Panc1 (cell line): ENCODE data around the gene PIK3AP1. TPM values are rescaled to one million over a fixed set of nuclear protein-coding genes. Genes with fewer than 3 reads are reported as not detected.

Source experiments
- ATAC-seq: fragments of 200-7000 bp; cut with Tn5 transposase; 2 replicates; pipeline ENCODE4 v1.9.1; 2020; ENCODE audit warnings: mild to moderate bottlenecking, moderate library complexity
- BruUV-seq: library from RNA; stranded (reverse); fragments of 400-500 nt; replicated peaks from 2 replicates; lab custom pipeline; 2021; lab: Mats Ljungman, UMichigan
- CTCF ChIA-PET: fragments of 300-600 bp; sonication (Branson Sonifier 250); formaldehyde crosslinking; loops from one replicate; lab custom pipeline; 2022; ENCODE audit warnings: antibody characterized with exemption; lab: Charles Lee
- POLR2A ChIA-PET: fragments of 300-600 bp; sonication (Branson Sonifier 250); formaldehyde crosslinking; loops from one replicate; lab custom pipeline; 2022; ENCODE audit warnings: antibody characterized with exemption; lab: Charles Lee
- DNase-seq: peaks from one replicate; pipeline ENCODE4 v3.0.0-alpha.2; 2010; ENCODE audit warnings: low read depth, low spot score
- H3K27ac ChIP-seq: 2 replicates; pipeline ENCODE4 v1.5.1; 2011; ENCODE audit warnings: mild to moderate bottlenecking, low read length, inconsistent platforms
- H3K27me3 ChIP-seq: fragments of 200-500 bp; sonication (Bioruptor generic); 2 replicates; pipeline ENCODE4 v1.6.0; 2014; ENCODE audit warnings: low read length, inconsistent platforms; ENCODE audit not compliant: control insufficient read depth, insufficient read depth
- H3K36me3 ChIP-seq: fragments of 200-500 bp; sonication (Bioruptor generic); 2 replicates; pipeline ENCODE4 v1.5.1; 2014; ENCODE audit warnings: inconsistent platforms, mild to moderate bottlenecking, low read length, moderate library complexity; ENCODE audit not compliant: control insufficient read depth, insufficient read depth
- H3K4me1 ChIP-seq: 2 replicates; pipeline ENCODE4 v1.5.1; 2011; ENCODE audit warnings: inconsistent platforms, mild to moderate bottlenecking, low read length, moderate library complexity; ENCODE audit not compliant: control insufficient read depth, insufficient read depth
- H3K4me3 ChIP-seq, 2 experiments: 2 replicates each; pipeline ENCODE4 v1.5.1; 2011 to 2012; ENCODE audit warnings: low read depth in 2 of 2, low read length in 2 of 2, mild to moderate bottlenecking in 2 of 2, inconsistent platforms in 1 of 2, moderate library complexity in 1 of 2
- H3K9me3 ChIP-seq: fragments of 200-500 bp; sonication (Bioruptor generic); 2 replicates; pipeline ENCODE4 v1.5.1; 2014; ENCODE audit warnings: low read depth, mild to moderate bottlenecking, inconsistent platforms, low read length, moderate library complexity; ENCODE audit not compliant: control insufficient read depth, insufficient read depth
- CTCF ChIP-seq: fragments of 450-650 bp; IDR thresholded peaks from 2 replicates; pipeline ENCODE4 v1.5.1; 2017; ENCODE audit warnings: mild to moderate bottlenecking
- POLR2AphosphoS5 ChIP-seq: IDR thresholded peaks from 2 replicates; pipeline ENCODE4 v1.6.1; 2012; ENCODE audit warnings: mild to moderate bottlenecking, low read depth, low read length, moderate library complexity
- REST ChIP-seq, 2 experiments: IDR thresholded peaks; 2 replicates each; pipeline ENCODE4 v1.6.1; 2011 to 2012; ENCODE audit warnings: low read depth in 2 of 2, control low read depth in 1 of 2, low read length in 1 of 2, mild to moderate bottlenecking in 1 of 2, moderate library complexity in 1 of 2; ENCODE audit not compliant: insufficient read depth in 1 of 2
- SIN3A ChIP-seq: IDR thresholded peaks from 2 replicates; pipeline ENCODE4 v1.6.1; 2012; ENCODE audit warnings: low read depth, mild to moderate bottlenecking, low read length, moderate library complexity, borderline replicate concordance; ENCODE audit not compliant: insufficient read depth
- TCF7L2 ChIP-seq: IDR thresholded peaks from 2 replicates; pipeline ENCODE4 v1.6.1; 2011; ENCODE audit warnings: mild to moderate bottlenecking, low read depth, low read length, inconsistent platforms
- in situ Hi-C: cut with HindIII; loops from 2 replicates; pipeline ENCODE4 v1.10.0; 2016; ENCODE audit warnings: low sequenced_read_pairs, low pct_unique_long_range_greater_than_20kb
- intact Hi-C: fragments of 100-400 bp; cut with micrococcal nuclease; formaldehyde crosslinking; loops from one replicate; pipeline ENCODE4 v1.10.0; 2022; ENCODE audit not compliant: unreplicated experiment
- total RNA-seq: library from RNA; stranded (reverse); gene quantifications from one replicate; pipeline ENCODE4 v1.2.1, GENCODE V29; 2021; ENCODE audit not compliant: unreplicated experiment

The PIK3AP1 gene
- total RNA-seq, 1 experiment from 2014 or later: 2.6 TPM

- ChIA-PET POLR2A (no interaction called here), CTCF (interaction anchor here (0.6 kb wide), 1 partner anchor 991 kb away, joined by 3 read pairs; no protein-coding TSS in a partner anchor)
- Histone ChIP-seq H3K36me3 (no peaks in the 10 kb centered on the region), H3K27ac (no peak overlapping the region), H3K4me3 (no peak overlapping the region), H3K4me1 (no peaks in the 10 kb centered on the region), H3K9me3 (no peaks in the 10 kb centered on the region), H3K27me3 (no peaks in the 10 kb centered on the region)
- no peak for DNase-seq
- in situ Hi-C loops (no loop called here), intact Hi-C loops (loop anchor here (2.0 to 10.0 kb wide), 3 partner anchors 80 to 268 kb away; partner anchors contain the start of gene PIK3AP1)
- TF ChIP-seq CTCF: no peak
- TF ChIP-seq REST (IDR thresholded peaks at IDR 0.05; ENCODE audit: insufficient read depth in 1 of 2, low read depth in 2 of 2, low read length in 1 of 2): no peak
- no peak for TF ChIP-seq TCF7L2
- no peak for TF ChIP-seq POLR2AphosphoS5
- no peak for TF ChIP-seq SIN3A
- no peak for ATAC-seq
- BruUV-seq: no TSS peak
Measured at GRCh38 chr10:96642530-96642929, 77.8 kb downstream of the PIK3AP1 start.

DNA sequence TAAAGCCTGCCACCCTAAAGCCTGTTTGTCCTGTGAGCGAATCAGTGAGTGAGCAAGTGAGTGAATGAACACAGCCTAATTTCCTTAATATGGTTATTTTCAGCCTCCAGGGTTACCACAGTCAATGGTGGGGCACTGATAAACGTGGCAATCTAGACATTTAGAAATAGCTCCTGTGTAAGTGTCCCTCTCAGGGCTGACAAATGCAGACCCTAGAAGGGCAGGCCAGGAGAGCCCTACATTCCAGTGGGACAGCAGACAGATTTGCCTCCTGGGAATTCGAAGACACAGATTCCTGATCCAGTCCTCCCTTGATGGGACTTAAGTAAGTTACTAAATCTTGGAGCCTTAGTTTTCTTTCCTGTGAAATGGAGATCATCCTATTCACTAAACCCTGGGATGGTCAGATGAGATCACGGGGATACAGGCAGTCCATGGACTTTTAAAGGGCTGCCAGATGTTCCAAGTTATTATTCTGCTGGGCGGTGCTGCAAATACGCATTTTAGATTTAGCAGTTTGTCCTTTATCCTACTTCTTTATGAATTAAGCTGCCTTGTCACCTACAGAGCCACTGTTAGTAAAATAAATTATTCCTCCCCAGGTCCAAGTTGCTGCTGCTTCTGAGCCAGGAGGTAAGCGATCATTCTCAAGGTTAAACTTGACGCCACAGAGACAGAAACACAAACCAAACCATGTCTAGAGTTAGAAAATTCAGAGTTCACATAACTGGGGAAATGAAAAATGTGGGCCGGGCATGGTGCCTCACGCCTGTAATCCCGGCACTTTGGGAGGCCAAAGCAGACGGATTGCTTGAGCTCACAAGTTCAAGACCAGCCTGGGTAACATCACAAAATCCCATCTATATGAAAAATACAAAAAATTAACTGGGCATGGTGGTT is 78.7 kb downstream of the PIK3AP1 start:
- Histone ChIP-seq H3K36me3 (no peaks in the 10 kb centered on the region), H3K4me1 (no peaks in the 10 kb centered on the region), H3K9me3 (no peaks in the 10 kb centered on the region), H3K4me3 (no peak overlapping the region), H3K27me3 (no peaks in the 10 kb centered on the region), H3K27ac (no peak overlapping the region)
- no peak for DNase-seq
- BruUV-seq: no TSS peak
- ATAC-seq: peak; percentile 25; the same call in 1 of the 2 replicates
- intact Hi-C loops (loop anchor here (2.0 to 10.0 kb wide), 3 partner anchors 81 to 267 kb away; partner anchors contain the start of gene PIK3AP1), in situ Hi-C loops (no loop called here)
- TF ChIP-seq SIN3A: no peak
- no peak for TF ChIP-seq TCF7L2
- TF ChIP-seq REST (IDR thresholded peaks at IDR 0.05; ENCODE audit: insufficient read depth in 1 of 2, low read depth in 2 of 2, low read length in 1 of 2): no peak
- TF ChIP-seq CTCF: no peak
- no peak for TF ChIP-seq POLR2AphosphoS5
- ChIA-PET CTCF (interaction anchor here (0.6 to 1.8 kb wide), 9 partner anchors 17 to 990 kb away, joined by 3 to 11 read pairs (median 4); no protein-coding TSS in a partner anchor), POLR2A (no interaction called here)
